ENCODE results near the gene LGR4.
"Not testable (repeated sequence)": the region's sequence is repeated elsewhere in the genome, so short reads cannot be mapped to it uniquely, and the experiment has no call there.

Gene LGR4

GRCh38 chr11:27456140-27456794 lies 16.3 kb downstream of the LGR4 start:
- no peak for DNase-seq

DNA sequence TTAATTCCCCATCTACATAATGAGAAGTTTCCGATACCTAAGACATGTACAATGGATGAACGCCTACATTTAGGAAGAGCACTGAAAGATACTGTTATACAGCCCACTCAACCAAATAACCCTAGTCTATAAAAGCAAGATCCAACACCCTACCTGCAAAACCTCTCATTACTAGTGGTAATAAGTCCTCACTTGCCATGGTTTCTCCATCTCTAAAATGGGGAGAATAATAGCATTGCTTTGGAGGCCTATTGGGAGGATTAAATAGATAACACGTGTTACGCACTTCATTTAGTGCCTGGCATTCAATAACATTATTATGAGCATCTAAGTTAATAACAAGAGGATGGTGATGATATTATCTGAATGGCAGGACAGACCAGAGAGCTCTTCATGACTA lies 16.9 kb downstream of the LGR4 start:
- DNase-seq: no peak

- DNase-seq: no peak
Observed at GRCh38 chr11:27453701-27454100, 18.9 kb downstream of the LGR4 start.

GRCh38 chr11:27452147-27452546 lies 20.4 kb downstream of the LGR4 start:
- DNase-seq: no peak

- DNase-seq: no peak
Observed at GRCh38 chr11:27451244-27451965, 21.2 kb downstream of the LGR4 start.

DNA sequence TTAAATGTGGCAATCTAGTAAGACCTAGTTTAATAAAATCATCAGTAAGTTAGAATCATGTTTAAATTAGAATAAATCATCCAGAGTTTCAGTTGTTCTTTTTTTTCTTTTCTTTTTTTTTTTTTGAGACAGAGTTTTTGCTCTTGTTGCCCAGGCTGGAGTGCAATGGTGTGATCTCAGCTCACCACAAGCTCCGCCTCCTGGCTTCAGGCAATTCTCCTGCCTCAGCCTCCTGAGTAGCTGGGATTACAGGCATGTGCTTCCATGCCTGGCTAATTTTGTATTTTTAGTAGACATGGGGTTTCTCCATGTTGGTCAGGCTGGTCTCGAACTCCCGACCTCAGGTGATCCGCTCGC lies 24.4 kb downstream of the LGR4 start:
- DNase-seq: not testable (repeated sequence)

DNA sequence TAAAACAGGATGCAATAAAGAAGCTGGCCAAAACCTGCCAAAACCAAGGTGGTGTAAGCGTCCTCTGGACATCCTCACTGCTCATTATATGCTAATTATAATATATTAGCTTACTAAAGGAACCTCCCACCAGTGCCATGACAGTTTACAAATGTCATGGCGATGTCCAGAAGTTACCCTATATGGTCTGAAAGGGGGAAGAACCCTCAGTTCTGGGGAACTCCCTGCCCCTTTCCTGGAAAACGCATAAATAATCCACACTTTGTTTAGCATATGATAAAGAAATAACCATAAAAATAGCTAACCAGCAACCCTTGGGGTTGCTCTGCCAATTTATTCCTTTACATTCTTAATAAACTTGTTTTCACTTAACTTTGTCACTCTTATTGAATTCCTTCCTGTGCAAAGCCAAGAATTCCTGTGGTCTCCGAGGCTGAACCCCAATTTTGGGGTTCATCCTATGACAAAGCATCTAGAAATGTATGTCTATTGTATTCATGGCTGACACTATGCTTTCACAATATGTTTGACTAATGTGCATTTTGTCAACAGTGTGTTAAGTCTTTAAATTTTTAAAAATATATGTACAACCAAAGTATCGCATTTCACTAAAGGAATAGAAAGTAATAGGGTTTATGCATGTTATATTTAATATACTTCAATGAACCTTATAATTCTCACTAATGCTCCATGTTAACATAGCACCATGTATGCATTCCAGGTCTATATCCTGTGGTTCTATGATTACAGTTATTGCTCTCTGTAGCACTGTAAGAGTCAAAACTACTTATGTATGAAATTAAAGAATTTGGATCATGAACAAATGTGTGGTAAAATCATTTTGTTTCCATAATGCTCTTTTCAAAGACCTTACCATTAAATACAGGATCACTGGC lies 25.1 kb downstream of the LGR4 start:
- DNase-seq: no peak

- no peak for DNase-seq
Observed at GRCh38 chr11:27445625-27446024, 27.0 kb downstream of the LGR4 start.

DNA sequence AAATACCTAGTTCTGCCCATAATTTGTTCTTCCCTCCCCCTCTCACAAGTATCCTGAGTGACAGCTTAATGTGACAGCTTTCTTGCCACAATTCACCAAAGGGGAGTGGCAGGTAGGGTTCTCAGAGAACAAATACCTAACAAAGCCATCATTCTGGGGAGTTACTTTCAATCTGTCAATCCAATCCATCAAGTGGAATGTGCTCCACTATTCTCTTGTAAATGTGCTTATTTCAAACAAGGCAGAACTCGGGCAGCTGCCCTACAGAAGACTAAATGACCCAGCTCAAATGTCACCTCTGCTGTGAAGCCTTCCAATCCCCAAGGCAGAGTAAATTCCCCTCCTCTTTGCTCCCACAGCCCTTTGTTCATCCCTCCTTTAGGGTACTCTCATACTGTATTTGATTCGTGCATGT lies 27.8 kb downstream of the LGR4 start:
- no peak for DNase-seq

DNA sequence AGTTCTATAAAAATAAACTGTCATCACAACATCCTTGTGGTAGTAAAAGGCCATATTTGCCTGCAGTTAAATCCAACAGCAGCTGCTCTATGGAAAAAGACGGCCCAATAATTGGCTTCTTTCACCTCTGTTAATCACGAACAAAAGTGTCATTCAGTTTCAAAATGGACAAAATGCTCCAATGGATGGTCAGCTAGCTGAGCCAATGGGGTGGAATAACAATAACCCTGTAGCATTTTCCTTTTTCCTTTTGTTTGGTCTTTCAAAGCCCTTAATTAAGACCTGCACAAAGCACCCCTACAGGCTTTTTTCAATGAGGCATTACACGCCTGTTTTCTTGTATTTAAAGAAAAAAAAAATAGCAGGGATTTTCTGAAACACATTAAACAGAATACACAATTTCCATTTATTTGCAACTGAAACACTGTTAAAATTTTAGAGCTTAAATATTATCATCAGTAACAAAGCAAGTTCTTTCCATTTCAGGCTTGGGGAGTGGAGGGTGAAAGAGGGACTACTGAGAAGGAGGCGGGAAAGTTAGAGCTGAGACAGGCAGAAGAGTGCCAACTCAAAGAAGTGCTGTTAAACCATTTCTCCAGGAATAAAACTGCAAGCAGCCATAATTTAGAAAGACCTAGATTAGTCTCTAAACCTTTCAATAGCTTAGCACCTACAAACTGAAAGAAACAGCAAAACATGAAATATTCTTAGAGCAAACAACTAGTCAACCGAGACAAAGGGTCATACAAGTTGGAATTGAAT lies 28.7 kb downstream of the LGR4 start:
- no peak for DNase-seq

- no peak for DNase-seq
Observed at GRCh38 chr11:27443227-27443626, 29.4 kb downstream of the LGR4 start.

DNA sequence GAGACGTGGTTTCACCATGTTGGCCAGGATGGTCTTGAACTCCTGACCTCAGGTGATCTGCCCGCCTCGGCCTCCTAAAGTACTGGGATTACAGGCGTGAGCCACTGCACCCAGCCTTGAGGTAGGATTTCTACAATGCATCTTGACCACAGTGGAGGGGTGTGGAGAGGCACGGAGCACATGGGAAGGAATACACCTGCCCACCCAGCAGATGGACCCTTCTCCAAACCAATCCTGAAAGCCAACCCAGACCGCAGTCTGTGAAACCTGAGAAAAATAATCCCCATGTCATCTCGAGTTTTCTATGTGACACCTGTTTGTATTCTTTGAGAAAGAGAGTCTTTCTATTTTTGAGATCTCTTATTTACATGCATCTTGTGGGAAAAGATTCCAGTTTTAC lies 32.5 kb downstream of the LGR4 start:
- DNase-seq: no peak

DNA sequence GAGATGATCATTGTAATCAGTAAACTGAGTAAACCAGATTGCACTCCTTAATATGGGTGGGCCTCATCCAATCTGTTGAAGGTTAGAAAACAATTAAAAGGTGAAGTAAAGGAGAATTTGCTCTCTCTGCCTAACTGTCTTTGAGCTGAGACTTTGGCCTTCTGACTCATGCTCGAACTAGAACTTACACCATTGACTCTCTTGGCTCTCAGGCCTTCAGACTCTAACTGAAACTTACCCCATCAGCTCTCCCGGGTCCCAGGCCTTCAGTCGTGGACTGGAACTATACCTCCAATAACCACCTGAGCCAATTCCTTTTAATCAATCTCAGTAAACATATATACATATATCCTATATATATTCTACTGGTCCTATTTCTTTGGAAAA lies 34.0 kb downstream of the LGR4 start:
- DNase-seq: no peak

GRCh38 chr11:27437829-27438594 lies 34.6 kb downstream of the LGR4 start:
- DNase-seq: no peak

DNA sequence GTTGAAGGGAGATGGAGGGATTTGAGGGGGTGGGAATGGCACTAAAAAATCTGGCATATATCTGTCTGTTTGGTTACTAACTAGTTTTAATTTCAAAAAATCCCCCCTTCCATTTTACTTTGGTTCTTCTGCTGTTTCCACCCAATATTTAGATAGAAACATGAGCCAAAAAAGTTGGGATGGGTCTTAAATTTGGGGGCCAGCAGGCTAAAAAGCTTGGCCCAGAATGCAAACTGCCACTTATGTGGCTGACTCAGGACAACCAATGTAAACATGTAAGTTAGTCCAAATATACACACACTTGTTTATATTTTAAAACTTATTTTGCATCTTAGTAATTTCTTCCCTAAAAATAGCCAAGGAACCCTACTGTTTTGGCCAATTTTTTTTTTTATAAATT lies 35.7 kb downstream of the LGR4 start:
- DNase-seq: no peak

- DNase-seq: no peak
Observed at GRCh38 chr11:27433742-27434141, 38.8 kb downstream of the LGR4 start.

DNA sequence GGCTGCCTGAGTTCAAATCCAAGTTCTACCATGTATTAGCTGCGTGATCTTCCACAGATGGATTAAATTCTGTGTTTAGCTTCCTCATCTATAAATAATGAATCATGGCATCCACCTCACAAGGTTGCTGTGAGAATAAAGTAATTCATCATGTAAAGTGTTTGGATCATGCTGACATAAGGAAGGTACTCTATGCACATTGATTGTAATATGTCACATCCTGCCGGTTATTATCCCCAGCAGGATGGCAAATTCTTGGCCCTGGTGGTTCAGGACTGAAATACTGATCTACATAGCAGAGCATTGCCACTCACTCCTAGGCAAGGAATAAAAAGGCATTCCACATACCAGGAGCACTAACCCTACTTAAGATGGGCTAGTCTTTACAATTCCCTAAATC lies 40.8 kb downstream of the LGR4 start:
- DNase-seq: no peak

- DNase-seq: no peak
Observed at GRCh38 chr11:27429761-27430393, 42.7 kb downstream of the LGR4 start.

DNA sequence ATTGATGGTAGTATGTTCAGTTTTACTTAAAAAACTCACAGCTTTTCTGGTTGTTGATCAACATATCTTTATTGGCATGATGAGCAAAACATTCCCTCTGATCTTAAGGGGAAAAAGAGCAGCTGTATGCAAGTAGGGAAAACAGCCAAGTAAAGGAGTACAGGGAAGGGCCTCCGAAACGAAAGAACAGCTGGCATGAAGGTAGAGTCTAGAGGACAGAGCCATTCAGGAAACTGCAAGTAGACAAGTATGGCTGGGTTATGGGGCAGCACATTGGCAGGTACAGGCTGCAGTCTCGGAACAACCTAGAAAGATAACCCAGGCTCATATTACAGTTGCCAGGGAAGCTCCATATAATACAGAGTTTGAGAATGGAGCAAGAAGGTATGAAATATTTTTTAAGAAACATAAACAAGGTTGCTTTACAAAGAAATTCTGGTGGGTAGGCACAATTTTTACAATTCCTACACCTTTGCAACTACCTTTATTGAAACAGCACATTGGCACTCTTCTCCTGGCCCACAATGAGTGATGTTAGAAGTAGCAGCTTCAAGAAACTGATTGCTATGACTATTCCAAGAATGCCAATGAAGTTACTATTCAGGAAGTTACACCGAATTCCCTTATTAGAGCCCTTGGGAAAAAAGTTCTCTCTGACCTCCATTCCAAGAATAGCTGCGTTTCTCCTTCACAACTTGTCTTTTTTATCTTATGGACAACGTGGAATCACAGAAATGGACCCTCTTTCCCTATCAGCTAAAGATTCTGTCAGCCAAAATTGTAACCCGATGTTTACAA lies 45.2 kb downstream of the LGR4 start:
- DNase-seq: no peak

DNA sequence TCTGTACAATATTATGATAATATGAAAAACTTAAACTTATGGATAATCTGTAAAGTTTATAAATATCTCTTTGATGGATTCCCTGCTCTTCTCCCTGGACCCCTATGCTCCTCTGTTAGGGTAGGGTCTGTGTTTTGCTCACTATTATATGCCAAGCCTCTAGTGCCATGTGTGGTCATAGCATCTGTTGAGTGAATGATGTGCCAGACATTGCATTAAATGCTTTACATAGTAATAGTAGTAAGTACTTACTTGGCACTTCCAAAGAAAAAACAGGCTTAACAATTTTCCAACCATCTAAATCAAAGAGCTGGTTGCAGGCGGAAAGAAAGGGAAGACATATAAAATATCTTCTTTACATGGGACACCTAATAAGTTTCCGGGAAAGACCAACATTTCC lies 46.8 kb downstream of the LGR4 start:
- no peak for DNase-seq

- DNase-seq: no peak
Observed at GRCh38 chr11:27423125-27423524, 49.5 kb downstream of the LGR4 start.
